NCI-H524 treated with DMSO at 0.1 percent for 48 hours (cell line): Measurements from ENCODE around the gene GDF15.
"Not testable (repeated sequence)": the region's sequence is repeated elsewhere in the genome, so short reads cannot be mapped to it uniquely, and the experiment has no call there.

Experiments used
- DNase-seq: peaks from one replicate; lab custom pipeline; 2025; lab: John Stamatoyannopoulos, UW

The GDF15 gene

DNA sequence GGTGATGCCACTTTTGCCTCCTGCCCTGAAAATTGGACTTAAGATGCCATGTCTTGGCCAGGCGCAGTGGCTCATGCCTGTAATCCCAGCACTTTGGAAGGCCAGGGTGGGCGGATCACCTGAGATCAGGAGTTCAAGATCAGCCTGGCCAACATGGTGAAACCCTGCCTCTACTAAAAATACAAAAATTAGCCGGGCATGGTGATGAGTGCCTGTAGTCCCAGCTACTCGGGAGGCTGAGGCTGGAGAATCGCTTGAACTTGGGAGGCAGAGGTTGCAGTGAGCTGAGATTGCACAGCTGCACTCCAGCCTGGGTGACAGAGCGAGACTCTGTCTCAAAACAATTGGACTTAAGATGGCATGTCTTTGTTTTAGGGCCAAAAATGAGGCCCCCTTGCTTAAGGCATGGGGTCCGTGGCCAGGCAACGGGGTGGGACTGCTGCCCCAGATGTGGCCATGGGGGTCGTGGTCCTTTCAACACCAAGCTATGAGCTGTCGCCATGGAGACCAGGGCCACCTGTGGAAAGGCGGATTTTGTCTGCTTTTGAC lies 21.6 kb upstream of the GDF15 start:
- not testable (repeated sequence) for DNase-seq

DNA sequence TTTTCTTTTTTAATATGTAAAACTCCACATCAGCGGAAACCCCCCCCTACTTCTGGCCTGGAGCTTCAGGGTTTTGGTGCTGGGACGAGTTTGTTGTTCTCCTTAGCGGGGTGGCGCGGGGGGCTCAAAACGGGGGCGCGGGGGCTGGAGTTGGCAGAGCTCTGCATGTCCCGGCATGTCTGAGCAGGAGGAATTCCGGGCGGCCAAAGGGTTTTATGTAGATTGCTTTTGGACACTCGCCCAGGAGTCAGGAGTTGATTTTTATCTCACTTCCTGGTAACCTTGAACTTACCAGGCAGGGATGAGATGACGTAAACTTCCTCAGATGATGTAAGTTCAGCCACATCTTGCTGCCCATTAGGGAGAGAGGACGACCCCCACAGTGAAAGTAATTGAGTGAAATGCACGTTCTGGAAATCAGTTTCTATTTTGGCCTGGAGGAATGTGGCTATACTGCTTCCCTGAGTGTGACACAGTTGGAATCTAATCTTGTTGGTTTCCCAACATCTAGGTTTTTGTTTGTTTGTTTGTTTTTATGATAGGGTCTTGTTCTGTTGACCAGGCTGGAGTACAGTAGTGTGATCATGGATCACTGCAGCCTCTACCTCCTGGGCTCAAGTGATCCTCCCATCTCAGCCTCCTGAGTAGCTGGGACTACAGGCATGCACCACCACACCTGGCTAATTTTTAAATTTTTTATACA lies 21.0 kb upstream of the GDF15 start:
- DNase-seq, result no peak

DNA sequence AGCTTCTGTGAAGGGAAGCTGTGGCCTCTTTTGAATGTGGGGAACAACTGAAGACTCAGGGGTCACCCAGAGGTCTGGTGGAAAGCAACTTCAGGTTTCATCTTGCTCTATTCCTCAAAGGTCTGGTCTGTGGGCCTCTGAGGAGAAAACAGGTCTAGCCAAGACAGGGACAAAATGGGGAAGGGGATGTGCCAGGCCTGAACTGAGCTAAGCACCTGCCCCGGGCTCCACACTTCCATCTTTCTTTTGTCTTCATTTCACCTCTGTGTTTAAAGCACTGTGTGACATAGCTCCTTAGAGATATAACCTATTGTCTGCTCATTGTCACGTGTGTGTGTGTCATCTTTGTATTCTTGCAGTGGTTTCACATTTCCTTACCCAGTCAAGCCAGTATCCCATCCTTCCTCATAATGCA lies 19.9 kb upstream of the GDF15 start:
- no peak for DNase-seq

DNA sequence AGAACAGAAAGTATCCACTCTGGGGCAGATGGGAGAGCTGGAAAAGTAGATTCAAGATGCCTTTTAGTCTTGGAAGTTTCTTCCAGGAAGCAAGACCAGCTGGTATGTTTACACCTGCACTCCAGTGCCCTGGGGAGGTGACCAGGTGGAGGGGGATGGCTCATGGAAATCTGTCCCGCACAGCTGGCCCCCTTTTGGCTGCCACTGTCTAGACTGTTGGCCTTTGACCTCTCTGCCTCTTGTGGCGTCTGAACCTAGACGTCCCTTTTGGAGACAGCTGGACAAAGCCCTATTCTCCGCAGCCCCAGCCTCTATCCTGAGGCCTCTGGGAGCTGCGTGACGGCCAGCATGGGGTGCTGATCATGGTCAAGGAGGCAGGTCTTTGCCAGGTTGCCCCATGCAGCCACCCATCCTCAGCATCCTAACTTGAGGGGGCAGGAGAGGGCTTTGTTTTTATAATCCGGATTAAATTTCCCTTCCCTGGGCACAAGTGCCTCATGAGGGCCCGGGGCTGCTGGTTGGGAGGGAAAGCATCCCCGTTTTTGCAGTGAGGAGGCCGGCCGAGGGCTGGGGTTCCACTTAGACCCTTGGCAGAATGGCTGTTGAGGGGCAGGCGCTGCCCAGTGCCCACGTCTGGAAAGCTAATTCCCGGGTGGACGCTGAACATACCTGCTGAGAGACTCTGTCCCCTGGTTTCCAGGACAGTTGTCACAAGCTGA lies 17.3 kb upstream of the GDF15 start:
- DNase-seq, result peak; percentile 47

DNA sequence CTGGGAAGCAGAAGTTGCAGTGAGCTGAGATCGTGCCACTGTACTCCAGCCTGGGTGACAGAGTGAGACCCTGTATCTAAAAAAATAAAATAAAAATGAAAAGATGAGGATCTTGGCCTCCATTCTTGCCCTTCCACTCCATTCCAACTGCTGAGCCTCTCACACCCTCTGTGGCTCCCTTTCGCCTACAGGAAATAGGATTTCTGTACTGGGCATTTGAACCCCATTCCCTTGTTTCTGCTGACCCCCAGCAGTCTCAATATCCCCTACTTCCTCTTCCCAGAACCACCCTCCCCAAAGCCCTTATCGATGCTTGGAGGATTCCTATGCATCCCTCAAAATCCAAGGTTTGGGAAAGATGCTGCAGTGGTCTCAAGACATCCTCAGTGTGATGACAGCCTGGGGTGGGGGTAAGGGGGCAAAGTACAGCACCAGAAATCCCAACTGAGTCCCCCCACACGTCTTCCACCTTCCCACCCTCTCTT lies 12.5 kb upstream of the GDF15 start:
- no peak for DNase-seq

DNA sequence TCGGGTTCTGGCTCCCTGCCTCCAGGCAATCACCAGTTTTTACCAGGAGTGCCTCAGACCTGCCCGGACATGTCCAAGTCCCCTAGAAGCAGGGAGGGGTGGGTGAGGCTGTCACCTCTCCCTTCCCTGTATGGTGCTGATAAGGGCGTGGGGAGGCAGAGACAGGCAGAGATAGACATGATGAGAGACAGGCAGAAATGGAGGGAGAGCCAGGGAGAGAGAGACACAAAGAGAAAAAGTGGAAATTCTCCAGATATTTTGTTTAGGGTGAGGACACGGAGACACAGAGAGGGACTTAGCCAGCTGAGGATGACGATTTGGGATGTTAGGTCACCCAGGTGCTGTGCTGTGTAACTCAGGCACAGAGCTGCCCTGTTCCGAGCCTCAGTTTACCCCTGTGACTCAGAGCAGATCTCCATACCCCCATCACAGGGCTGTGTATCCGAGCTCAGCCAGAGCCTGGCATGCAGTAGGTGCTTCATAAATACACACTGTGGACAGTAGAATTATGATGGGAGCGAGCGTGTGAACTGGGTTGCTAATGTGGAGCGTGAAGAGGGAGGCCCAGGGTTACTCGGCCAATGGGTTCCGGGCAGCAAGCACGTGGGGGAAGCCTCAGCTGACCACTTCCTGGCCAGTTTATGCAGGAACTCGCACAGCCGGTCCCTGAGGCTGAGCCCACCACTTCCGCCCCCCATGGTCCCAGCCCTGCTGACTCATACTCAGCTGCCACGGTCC lies 11.9 kb upstream of the GDF15 start:
- no peak for DNase-seq

DNA sequence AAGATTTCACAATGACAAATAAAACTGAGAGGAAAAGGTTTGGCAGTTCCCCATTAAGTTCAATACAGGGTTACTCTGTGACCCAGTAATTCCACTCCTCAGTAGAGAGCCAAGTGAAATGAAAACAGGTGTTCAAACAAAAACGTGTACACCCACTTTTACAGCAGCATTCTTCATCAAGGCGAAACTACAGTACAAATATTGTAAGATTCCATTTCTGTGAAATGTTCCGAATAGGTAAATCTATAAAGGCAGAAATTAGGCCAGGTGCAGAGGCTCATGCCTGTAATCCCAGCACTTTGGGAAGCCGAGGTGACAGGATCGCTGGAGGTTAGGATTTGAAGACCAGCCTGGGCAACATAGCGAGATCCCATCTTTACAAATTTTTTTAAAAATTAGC lies 8.9 kb upstream of the GDF15 start:
- DNase-seq, result no peak

DNA sequence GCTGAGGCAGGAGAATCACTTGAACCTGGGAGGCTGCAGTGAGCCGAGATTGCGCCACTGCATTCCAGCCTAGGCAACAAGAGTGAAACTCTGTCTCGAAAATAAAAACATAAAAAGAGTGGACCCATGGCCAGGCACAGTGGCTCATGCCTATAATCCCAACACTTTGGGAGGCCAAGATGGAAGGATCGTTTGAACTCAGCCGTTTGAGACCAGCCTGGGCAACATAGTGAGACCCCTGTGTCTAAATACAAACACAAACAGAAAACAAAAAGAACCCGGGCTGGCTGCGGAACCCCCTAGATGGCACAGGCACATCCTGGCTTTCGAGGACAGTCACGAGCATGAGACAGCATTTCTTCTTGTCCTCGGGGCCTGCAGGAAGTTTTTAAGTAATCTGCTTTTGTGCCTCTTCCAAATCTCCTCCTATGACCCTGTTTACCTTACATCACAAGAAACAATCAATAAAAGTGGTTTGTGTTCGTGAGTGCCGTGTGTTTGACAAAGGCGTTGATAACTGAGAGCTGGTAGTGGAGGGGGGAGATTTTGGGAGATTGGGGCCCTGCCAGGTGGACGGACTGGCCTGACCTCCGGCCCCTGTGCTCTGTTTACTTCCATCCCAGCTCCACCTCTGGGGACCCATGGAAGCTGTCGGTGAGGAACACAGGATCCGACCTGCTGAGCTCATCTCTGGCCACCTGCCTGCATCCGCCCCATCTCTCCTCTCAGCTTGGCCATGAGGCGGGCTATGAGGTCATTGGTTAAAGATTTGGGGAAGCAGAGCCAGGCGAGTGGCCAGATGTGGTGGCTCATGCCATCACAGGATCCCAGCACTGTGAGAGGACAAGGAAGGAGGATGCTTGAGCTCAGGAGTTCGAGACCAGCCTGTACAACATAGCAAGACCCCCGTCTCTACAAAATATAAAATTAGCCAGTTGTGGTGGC lies 5.9 kb upstream of the GDF15 start:
- no peak for DNase-seq

DNA sequence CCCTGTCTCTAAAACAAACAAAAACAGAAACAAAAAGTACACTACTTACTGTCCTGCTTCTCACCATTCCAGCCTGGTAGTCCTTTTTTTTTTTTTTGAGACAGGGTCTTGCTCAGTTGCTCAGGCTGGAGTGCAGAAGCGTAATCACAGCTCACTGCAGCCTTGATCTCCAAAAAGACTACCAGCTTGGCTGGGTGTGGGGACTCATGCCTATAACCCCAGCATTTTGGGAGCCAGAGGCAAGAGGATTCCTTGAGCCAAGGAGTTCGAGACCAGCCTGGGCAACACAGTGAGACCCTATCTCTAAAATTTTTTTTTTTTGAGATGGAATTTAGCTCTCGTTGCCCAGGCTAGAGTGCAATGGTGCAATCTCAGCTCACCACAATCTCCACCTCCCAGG lies 5.1 kb upstream of the GDF15 start:
- no peak for DNase-seq

DNA sequence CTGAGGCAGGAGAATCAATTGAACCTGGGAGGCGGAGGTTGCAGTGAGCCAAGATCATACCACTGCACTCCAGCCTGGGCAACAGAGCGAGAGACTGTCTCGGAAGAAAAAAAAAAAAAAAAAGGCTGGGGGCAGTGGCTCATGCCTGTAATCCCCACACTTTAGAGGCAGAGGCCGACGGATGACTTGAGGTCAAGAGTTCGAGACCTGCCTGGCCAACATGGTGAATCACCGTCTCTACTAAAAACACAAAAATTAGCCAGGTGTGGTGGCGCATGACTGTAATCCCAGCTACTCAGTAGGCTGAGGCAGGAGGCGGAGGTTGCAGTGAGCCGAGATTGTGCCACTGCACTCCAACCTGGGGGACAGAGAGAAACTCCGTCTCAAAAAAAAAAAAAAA lies 2.3 kb upstream of the GDF15 start:
- not testable (repeated sequence) for DNase-seq

DNA sequence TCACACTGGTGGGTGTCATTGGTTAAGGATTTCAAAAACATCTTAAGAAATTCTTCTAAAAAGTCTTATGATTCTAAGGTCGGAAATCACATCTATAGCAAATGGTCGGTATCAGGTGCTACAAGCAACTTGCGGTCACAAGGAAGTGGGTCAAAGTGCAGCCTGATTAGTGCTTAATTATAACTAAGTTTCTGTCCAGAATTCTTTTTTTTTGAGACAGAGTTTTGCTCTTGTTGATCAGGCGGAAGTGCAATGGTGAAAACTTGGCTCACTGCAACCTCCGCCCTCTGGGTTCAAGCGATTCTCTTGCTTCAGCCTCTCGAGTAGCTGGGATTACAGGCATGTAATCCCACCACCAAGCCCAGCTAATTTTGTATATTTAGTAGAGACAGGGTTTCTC lies 1.2 kb upstream of the GDF15 start:
- DNase-seq, result no peak

DNA sequence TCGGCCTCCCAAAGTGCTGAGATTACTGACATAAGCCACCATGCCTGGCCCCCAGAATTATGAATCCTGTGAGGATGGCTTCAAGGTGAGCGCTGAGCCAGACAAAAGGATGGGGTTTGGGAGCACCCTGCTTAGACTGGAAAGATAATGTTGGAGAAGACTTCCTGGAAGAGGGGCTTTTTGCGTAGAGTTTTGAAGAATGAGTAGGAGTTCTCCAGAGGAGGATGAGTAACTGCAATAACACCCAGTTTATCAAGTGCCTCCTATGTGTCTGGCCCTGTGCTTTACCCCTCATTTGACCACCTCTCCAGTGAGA lies 641 bp upstream of the GDF15 start:
- no peak for DNase-seq

DNA sequence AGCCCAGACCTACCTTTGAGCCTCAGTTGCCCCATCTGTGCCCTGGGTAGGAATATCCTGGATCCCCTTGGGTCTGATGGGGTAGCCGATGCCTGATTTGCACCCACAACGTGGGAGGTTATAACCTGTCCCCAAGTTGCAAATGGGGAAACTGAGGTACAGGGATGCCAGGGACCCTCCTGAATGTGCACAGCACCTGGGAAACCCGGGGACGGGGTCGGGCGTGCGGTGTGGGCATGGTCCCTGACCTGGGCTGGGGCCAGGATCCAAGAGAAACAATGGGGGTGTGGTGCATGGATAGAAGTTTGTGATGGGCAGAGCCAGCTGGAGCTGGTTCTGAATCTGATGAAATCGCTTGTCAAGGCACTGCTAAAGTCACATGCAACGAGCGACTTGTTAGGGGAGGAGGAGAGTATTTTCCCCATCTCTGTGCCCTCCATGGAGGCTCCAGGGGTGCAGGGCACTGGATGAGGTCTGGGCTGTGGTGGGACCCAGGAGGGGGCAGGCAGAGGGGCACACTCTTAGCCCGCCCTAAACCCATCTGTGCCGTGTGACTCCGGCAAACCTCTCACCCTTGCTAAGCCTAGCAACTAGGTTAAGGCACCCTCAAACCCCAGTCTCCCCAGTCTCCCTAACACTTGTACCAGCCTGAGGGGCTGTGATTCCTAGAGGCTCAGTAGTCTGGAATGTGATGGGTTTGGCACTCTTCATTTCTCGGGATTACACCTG lies 749 bp downstream of the GDF15 start:
- DNase-seq, result no peak

DNA sequence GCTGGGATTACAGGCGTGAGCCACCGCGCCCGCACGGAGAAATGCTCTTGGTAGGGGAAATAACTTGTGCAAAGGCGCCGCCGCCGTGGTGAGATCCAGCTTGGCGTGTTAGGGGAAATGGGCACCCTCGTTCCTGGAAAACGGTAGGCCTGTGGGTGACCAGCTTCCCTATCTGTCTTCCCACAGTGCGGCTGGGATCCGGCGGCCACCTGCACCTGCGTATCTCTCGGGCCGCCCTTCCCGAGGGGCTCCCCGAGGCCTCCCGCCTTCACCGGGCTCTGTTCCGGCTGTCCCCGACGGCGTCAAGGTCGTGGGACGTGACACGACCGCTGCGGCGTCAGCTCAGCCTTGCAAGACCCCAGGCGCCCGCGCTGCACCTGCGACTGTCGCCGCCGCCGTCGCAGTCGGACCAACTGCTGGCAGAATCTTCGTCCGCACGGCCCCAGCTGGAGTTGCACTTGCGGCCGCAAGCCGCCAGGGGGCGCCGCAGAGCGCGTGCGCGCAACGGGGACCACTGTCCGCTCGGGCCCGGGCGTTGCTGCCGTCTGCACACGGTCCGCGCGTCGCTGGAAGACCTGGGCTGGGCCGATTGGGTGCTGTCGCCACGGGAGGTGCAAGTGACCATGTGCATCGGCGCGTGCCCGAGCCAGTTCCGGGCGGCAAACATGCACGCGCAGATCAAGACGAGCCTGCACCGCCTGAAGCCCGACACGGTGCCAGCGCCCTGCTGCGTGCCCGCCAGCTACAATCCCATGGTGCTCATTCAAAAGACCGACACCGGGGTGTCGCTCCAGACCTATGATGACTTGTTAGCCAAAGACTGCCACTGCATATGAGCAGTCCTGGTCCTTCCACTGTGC lies 2.4 kb downstream of the GDF15 start:
- DNase-seq, result peak; percentile 65

DNA sequence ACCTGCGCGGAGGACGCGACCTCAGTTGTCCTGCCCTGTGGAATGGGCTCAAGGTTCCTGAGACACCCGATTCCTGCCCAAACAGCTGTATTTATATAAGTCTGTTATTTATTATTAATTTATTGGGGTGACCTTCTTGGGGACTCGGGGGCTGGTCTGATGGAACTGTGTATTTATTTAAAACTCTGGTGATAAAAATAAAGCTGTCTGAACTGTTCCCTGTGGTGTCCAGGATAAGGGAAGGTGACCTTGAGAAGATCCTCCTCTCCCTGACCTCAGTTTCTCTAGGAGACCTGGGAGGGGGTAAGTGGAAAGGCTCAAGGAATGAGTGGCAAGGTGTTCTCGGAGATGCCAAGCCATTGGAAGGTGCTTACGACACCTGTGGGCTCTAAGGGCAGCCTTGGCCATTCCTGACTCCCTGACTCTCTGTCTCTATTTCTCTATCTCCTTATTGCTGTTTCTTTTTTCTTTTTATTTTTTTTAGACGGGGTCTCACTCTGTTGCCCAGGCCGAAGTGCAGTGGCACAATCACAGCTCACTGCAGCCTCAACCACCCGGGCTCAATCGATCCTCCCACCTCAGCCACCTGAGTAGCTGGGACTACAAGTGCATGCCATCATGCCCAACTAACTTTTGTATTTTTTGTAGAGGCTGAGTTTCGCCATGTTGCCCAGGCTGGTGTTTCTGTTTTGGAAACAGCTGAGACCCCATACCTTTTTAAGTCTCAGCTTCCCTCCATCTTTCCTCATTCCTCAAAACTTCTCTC lies 3.2 kb downstream of the GDF15 start:
- no peak for DNase-seq

DNA sequence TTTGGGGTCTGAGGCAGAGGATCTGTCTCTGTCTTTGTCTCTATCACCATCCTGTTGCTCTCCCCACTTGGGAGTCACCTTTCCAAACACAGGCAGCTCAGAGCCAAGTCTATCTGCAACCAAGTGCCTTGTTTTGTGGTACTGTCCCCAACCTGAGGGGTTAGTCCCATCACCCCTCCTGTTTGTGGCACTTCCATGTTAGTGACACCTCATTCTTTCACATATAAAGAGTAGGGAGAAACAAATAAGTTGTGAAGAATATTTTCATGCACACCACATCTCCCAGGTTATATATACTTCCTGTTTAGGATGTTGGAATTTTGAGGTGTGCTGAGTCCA lies 3.7 kb downstream of the GDF15 start:
- DNase-seq, result no peak

DNA sequence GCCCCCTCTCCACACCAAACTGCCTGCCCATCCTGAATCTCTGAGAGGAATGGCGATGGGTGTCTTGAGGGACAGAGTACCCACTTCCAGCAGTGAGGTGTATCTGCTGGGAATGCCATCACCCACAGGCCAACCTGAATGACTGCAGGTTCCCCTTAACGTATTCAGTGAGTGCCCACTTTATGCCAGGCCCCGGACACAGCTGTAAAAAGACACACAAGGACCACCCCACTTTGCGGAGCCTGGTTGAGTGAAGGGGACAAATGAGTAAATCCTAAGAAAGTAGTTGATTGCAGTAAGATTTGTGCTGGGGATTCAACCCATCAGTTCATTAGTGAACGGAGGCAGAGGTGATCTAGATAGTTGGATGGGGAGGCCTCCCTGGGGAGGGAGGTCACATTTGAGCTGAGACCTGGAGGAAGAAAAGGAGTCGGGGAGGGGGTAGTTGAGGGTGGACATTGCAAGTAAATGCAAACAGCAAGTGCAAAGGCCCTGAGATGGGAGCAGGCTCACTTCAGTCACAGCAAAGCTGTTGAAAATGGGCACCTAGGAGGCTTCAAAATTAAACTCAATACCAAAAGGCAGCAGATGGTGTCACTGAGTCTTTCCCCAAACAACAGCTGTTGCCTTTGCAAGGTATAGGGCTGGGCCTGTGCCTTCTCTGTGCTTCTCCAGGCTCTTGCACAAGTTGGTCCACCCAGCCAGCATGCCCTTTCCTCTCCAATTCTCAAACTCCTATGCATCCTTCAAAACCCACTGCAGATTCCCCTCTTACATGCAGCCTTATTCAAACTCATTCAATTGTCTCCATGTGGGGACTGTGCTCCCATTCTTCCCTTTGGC lies 4.3 kb downstream of the GDF15 start:
- DNase-seq, result peak; percentile 72

DNA sequence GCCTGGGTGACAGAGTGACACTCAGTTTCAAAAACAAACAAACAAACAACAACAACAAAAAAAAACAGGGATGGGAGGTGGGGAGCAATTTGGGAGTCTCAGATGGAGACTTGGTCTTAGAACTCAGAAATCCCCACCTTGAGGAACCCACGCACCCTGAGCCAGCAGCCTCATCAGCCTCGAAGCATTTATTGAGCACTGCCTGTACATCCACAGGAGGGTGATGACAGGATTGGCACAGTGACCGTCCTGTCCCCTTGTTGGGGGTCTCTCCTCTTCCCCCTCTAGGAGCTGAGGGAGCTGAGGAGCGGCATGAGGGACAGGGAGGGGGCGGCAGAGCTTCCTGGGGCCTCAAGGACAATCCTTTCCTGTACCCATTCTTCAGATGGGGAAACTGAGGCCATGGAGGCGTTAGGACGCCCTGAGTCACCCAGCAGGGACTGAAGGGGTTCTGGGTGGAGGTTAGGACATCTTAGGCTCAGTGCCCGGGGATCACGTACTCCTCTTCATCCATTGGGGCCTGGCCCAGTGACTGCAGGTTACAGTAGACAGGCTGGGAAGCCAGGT lies 5.6 kb downstream of the GDF15 start:
- DNase-seq, result no peak
